ENCODE data around the gene MRAP.

Gene MRAP

DNA sequence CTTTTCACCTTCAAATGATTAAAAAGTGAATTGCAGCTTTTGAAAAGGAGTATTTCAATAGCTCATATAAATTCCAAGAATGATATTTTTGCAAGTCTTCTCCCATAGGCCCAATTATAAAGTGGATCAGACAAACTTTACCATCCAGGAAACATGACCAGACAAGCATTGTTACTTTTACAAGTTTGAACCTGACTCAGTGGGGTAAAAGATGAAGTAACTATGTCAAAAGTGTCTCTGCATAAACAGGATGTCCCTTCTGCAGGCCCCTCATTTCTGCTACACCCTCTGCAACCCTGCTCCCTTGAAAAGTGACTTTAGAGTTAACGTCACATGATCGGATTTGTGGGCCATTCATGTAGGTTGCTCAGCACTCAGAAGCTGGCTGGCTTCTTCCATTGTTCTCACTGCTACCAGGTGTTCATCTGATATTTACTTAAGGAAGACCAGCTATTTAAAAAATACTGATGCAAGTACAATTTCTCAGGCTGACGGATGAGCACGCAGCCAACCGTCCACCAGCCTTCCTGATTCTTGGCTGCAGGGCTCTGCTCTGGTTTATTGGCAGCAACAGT is 61.8 kb downstream of the MRAP start:
- Histone ChIP-seq H3K27me3 (ENCODE audit: insufficient read depth, poor library complexity, severe bottlenecking) (no peaks in the 10 kb centered on the region), H3K4me3 (replicated peaks; ENCODE audit: insufficient read depth, low read length) (no peak overlapping the region), H3K27ac (replicated peaks) (no peak overlapping the region; the same call in 1 of the 2 replicates)
- no peak for DNase-seq (ENCODE audit: low read depth in 1 of 2, low spot score in 1 of 2)
- TF ChIP-seq, protein P1, sequence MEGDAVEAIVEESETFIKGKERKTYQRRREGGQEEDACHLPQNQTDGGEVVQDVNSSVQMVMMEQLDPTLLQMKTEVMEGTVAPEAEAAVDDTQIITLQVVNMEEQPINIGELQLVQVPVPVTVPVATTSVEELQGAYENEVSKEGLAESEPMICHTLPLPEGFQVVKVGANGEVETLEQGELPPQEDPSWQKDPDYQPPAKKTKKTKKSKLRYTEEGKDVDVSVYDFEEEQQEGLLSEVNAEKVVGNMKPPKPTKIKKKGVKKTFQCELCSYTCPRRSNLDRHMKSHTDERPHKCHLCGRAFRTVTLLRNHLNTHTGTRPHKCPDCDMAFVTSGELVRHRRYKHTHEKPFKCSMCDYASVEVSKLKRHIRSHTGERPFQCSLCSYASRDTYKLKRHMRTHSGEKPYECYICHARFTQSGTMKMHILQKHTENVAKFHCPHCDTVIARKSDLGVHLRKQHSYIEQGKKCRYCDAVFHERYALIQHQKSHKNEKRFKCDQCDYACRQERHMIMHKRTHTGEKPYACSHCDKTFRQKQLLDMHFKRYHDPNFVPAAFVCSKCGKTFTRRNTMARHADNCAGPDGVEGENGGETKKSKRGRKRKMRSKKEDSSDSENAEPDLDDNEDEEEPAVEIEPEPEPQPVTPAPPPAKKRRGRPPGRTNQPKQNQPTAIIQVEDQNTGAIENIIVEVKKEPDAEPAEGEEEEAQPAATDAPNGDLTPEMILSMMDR (IDR thresholded peaks at IDR 0.05; ENCODE audit: insufficient read depth, low read length): no peak
- TF ChIP-seq SPI1 (IDR thresholded peaks at IDR 0.05; ENCODE audit: borderline replicate concordance, low read depth) (no peak), GABPA (IDR thresholded peaks at IDR 0.05; ENCODE audit: low read depth) (no peak), REST (IDR thresholded peaks at IDR 0.05; ENCODE audit: insufficient replicate concordance, low read depth) (no peak), POLR2AphosphoS5 (IDR thresholded peaks at IDR 0.05; ENCODE audit: low read depth) (no peak)

All from HL-60 (cell line).